Vagina (tissue), 2 donors: ENCODE data around the gene KIF19.

Experiments
- POLR2AphosphoS5 ChIP-seq, 2 donors: sonication (generic); formaldehyde crosslinking; IDR thresholded peaks; one replicate each; pipeline ENCODE4 v1.9.0; 2017; ENCODE audit warnings: antibody characterized with exemption in 2 of 2, mild to moderate bottlenecking in 2 of 2, low read depth in 1 of 2; ENCODE audit not compliant: insufficient read depth in 1 of 2
- TF ChIP-seq, protein P1 (sequence below), 3 experiments: fragments of 450-650 bp in 2 of 3; fragments of 200-600 bp in 1 of 3; sonication (generic) in 1 of 3; IDR thresholded peaks; one replicate each; pipeline ENCODE4 v1.5.1; 2017 to 2019; ENCODE audit warnings: antibody characterized with exemption in 3 of 3, mild to moderate bottlenecking in 2 of 3, moderate library complexity in 2 of 3

- TF ChIP-seq, protein P1, sequence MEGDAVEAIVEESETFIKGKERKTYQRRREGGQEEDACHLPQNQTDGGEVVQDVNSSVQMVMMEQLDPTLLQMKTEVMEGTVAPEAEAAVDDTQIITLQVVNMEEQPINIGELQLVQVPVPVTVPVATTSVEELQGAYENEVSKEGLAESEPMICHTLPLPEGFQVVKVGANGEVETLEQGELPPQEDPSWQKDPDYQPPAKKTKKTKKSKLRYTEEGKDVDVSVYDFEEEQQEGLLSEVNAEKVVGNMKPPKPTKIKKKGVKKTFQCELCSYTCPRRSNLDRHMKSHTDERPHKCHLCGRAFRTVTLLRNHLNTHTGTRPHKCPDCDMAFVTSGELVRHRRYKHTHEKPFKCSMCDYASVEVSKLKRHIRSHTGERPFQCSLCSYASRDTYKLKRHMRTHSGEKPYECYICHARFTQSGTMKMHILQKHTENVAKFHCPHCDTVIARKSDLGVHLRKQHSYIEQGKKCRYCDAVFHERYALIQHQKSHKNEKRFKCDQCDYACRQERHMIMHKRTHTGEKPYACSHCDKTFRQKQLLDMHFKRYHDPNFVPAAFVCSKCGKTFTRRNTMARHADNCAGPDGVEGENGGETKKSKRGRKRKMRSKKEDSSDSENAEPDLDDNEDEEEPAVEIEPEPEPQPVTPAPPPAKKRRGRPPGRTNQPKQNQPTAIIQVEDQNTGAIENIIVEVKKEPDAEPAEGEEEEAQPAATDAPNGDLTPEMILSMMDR (IDR thresholded peaks at IDR 0.05), result no peak
- TF ChIP-seq POLR2AphosphoS5 (IDR thresholded peaks at IDR 0.05; ENCODE audit: insufficient read depth in 1 of 2, low read depth in 1 of 2), result no peak
Measured at GRCh38 chr17:74369221-74369620, 43.2 kb downstream of the KIF19 start.
